AG04449 (cell line): ENCODE measurements around the gene ATP8B4.

Experiments
- CTCF ChIA-PET: fragments of 350-600 bp; formaldehyde crosslinking; extraction: SDS; loops from one replicate; lab custom pipeline; 2021; ENCODE audit warnings: antibody characterized with exemption; lab: Yijun Ruan, JAX
- POLR2A ChIA-PET: fragments of 400-600, 350-600 bp; formaldehyde crosslinking; extraction: SDS; loops from one replicate; lab custom pipeline; 2020; ENCODE audit warnings: antibody characterized with exemption, inconsistent platforms; lab: Yijun Ruan, JAX
- DNase-seq: peaks from one replicate; pipeline ENCODE4 v3.0.0-alpha.2; 2010; ENCODE audit warnings: low read depth, low spot score
- H3K4me3 ChIP-seq: 2 replicates; pipeline ENCODE4 v1.5.1; 2011; ENCODE audit warnings: low read depth, mild to moderate bottlenecking, control low read depth, low read length
- CTCF ChIP-seq: IDR thresholded peaks from one replicate; pipeline ENCODE4 v1.5.1; 2011; ENCODE audit warnings: mild to moderate bottlenecking, moderate library complexity, low read length, control low read depth, inconsistent platforms; ENCODE audit not compliant: insufficient read depth; ENCODE audit errors: missing control alignments

The ATP8B4 gene

DNA sequence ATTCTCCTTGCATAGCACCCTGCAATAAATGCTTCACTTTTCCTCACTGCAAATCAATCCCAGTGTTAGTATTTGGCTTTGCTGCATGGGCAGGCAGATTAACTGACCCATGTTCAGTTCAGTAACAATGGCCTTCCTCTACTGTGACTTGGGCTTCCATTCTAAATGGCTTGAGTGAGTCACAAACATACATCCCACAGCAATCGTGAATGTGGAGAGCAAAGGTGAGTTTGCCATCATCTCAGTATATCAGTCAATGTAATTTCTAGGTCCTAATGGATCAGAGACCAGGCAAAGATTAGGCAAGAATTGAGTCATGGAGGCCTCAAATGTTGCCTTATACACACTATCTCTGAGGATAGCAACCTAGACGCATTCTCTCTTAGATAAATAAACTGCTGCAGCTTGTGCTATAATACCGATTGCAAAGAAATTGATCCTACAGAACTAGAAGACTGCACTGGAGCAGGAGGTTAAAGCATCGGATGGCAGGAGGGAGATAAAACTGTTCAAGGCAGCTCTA is 8.3 kb upstream of the ATP8B4 start:
- DNase-seq, result no peak
- no peak overlapping the region for H3K4me3 ChIP-seq
- ChIA-PET POLR2A (no interaction called here), CTCF (no interaction called here)
- no peak for TF ChIP-seq CTCF

DNA sequence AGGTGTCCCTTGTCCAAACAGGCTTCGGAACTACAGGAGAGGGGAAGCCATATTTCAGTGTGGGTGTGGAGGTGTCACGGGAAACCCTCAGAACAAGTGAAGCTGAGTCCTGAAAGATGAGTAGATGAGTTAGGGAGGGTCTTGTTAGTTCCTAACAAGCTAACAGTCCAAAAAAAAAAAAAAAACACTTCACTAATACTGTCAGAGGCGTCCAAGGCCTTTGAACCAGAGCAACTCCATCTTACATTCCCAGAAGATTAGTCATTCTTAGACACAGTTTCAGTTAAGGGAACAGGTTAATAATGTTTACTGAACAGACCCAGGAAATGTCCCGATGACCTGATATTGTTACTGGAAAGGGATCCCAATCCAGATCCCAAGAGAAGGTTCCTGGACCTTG is 7.0 kb upstream of the ATP8B4 start:
- ChIA-PET CTCF (interaction anchor here (1.3 to 1.5 kb wide), 2 partner anchors 10 to 19 kb away, joined by 4 to 5 read pairs; no protein-coding TSS in a partner anchor), POLR2A (no interaction called here)
- no peak overlapping the region for H3K4me3 ChIP-seq
- no peak for TF ChIP-seq CTCF
- DNase-seq, result no peak

- no peak overlapping the region for H3K4me3 ChIP-seq
- DNase-seq, result no peak
- TF ChIP-seq CTCF, result no peak
- ChIA-PET CTCF (no interaction called here), POLR2A (no interaction called here)
These were observed 5.6 kb upstream of the ATP8B4 start for GRCh38 chr15:50124631-50125030.

DNA sequence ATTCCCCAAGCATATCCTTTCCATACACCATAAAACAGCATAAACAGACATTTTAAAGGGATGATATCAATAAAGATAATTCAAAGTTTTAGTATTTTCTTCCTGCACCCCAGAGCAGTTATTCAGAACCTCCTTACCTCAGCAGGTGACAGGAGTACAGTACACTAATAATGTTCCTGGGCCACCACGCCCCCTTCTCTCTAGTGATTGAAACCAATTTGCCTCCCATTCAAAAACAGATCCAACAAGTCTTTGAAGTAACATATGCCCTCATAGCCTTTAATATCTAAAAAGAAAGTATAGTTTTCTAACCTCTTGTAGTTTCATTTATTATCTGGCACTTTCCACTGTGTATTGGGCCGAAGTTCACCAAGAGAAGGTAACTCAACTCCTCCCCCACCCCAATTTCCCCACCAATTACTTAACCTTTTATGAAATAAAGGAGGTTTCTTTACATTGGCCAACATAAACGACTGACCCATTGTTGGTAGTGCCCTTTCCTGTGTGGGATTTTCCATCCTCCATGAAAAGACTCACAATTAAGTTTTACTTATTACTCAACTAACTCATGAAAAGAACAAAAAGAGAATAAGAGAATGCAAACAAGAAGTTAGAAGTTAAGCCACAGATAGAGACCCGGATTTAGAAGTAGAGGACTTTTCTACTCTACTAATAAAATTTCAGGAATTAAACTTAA is 5.0 kb upstream of the ATP8B4 start:
- POLR2A ChIA-PET, result no interaction called here
- no peak for DNase-seq
- H3K4me3 ChIP-seq, result no peak overlapping the region
- no peak for TF ChIP-seq CTCF
- CTCF ChIA-PET, result no interaction called here

DNA sequence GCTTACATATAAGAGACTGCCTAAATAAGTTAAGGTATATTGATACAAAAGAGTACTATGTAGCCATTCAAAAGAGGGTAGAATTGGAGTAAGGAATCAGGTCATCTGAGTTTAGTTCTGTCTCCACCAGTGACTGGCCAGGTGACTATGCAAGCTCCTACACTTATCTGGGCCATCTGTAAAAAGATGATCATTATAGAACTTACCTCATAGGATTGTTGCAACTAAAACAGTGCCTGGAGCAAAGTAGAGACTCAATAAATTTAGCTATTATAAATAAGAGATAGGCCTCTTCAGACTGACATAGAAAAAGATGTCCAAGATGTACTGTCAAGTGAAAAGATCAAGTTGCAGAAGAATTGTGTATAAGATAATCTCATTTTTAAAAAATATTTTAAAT is 1.7 kb upstream of the ATP8B4 start:
- ChIA-PET CTCF (no interaction called here), POLR2A (no interaction called here)
- DNase-seq, result no peak
- TF ChIP-seq CTCF, result no peak
- no peak overlapping the region for H3K4me3 ChIP-seq

GRCh38 chr15:50117431-50118027 is 1.5 kb downstream of the ATP8B4 start:
- TF ChIP-seq CTCF, result no peak
- ChIA-PET CTCF (interaction anchor here (0.9 to 1.3 kb wide), 3 partner anchors 17 to 198 kb away, joined by 3 to 6 read pairs (median 3); no protein-coding TSS in a partner anchor), POLR2A (no interaction called here)
- no peak overlapping the region for H3K4me3 ChIP-seq
- no peak for DNase-seq
